GM18511 (cell line): Measurements from ENCODE around the gene ABLIM1.
A peak's percentile ranks its signal among the peaks of the same experiment; 100 is the strongest.

Experiments
- ATAC-seq: cut with Tn5 transposase; IDR thresholded peaks from one replicate; pipeline ENCODE4 v1.9.1; 2021; ENCODE audit warnings: mild to moderate bottlenecking, moderate library complexity; ENCODE audit not compliant: unreplicated experiment

Gene ABLIM1

GRCh38 chr10:114648368-114648767, 9.7 kb downstream of the ABLIM1 start:
- no peak for ATAC-seq

- ATAC-seq = no peak
These were observed 10.4 kb downstream of the ABLIM1 start for GRCh38 chr10:114647545-114648138.

GRCh38 chr10:114646426-114646825, 11.6 kb downstream of the ABLIM1 start:
- ATAC-seq = no peak

- no peak for ATAC-seq
These were observed 12.4 kb downstream of the ABLIM1 start for GRCh38 chr10:114645706-114646105.

GRCh38 chr10:114643158-114643557, 14.9 kb downstream of the ABLIM1 start:
- ATAC-seq = no peak

- ATAC-seq = no peak
These were observed 15.3 kb downstream of the ABLIM1 start for GRCh38 chr10:114642729-114643128.

- ATAC-seq = peak; percentile 76
These were observed 19.1 kb downstream of the ABLIM1 start for GRCh38 chr10:114638821-114639625.

- no peak for ATAC-seq
These were observed 22.1 kb downstream of the ABLIM1 start for GRCh38 chr10:114635797-114636550.

- no peak for ATAC-seq
These were observed 23.0 kb downstream of the ABLIM1 start for GRCh38 chr10:114635101-114635500.

GRCh38 chr10:114634609-114634979, 23.5 kb downstream of the ABLIM1 start:
- ATAC-seq = no peak

- no peak for ATAC-seq
These were observed 25.0 kb downstream of the ABLIM1 start for GRCh38 chr10:114632869-114633715.

GRCh38 chr10:114631666-114632417, 26.2 kb downstream of the ABLIM1 start:
- ATAC-seq = peak; percentile 72

GRCh38 chr10:114631090-114631665, 26.9 kb downstream of the ABLIM1 start:
- ATAC-seq = peak; percentile 17

GRCh38 chr10:114629824-114630730, 28.0 kb downstream of the ABLIM1 start:
- no peak for ATAC-seq

- no peak for ATAC-seq
These were observed 28.8 kb downstream of the ABLIM1 start for GRCh38 chr10:114629083-114629823.

GRCh38 chr10:114628106-114628505, 30.0 kb downstream of the ABLIM1 start:
- no peak for ATAC-seq

- no peak for ATAC-seq
These were observed 31.2 kb downstream of the ABLIM1 start for GRCh38 chr10:114626841-114627240.
